ENCODE data around the gene MRPL41.

MRPL41 gene

GRCh38 chr9:137578518-137579258, 27.0 kb downstream of the MRPL41 start, which contains the start of gene DPH7:
DPH7 (minus strand) TSS chr9:137578925; CDS start chr9:137578777, 148 bp downstream.
- Mint-ChIP-seq H3K36me3 (peaks cover 10% of the 10 kb centered on the region), H3K9me3 (no peaks in the 10 kb centered on the region), H3K4me3 (peak within 1 kb of the TSS; percentile 74), H3K27ac (peak within 1 kb of the TSS; percentile 41), H3K4me1 (peaks cover 24% of the 10 kb centered on the region), H3K27me3 (no peaks in the 10 kb centered on the region)
- DNase-seq (ENCODE audit: low spot score in 2 of 2), result peak; percentile 95 to 98
- ATAC-seq (ENCODE audit: low read depth), result peak; percentile 91

GRCh38 chr9:137579259-137579604, 27.6 kb downstream of the MRPL41 start:
- H3K9me3 Mint-ChIP-seq, result no peaks in the 10 kb centered on the region
- ATAC-seq (ENCODE audit: low read depth), result no peak
- H3K4me1 Mint-ChIP-seq, result peaks cover 24% of the 10 kb centered on the region
- DNase-seq (ENCODE audit: low spot score in 2 of 2), result no peak
- peak overlapping the region; percentile 74 for H3K4me3 Mint-ChIP-seq
- H3K27me3 Mint-ChIP-seq, result no peaks in the 10 kb centered on the region
- H3K27ac Mint-ChIP-seq, result peak overlapping the region; percentile 41
- peaks cover 8% of the 10 kb centered on the region for H3K36me3 Mint-ChIP-seq

DNA sequence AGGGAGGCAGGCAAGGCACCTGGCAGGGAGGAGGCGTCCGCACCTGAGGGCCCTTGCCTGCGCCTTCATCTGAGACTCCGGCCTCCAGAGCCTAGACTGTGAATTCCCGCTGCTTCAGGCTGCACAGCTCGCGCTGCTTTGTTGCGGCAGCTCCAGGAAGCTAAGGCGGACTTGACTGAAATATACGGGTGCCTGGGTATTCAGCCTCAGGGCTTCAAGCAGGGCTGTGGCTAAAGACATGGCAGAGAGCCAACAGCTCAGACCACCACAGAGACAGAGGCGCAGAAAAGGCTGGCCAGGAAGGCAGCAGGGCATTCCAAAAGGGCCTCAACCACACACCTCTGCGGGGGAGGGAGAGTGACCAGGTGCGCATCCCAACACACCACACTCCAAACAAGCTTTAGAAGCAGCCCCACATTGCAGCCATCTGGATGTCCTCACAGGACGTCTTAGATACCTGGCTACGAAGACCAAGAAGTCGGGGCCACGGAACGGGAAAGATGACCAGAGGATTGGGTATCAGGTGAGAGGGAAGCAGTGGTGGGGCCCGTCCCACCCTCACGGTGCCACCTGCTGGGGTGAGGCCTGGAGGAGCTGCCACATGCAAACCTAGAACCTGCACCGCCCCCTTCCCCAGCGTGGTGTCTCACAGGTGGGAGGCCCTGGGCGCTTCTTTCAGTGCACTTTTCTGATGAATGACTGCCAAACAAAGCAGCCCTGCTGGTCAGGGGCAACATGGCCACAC, 28.7 kb downstream of the MRPL41 start:
- Mint-ChIP-seq H3K36me3 (peaks cover 6% of the 10 kb centered on the region), H3K27ac (no peak overlapping the region), H3K27me3 (no peaks in the 10 kb centered on the region), H3K4me1 (peaks cover 18% of the 10 kb centered on the region), H3K4me3 (no peak overlapping the region), H3K9me3 (no peaks in the 10 kb centered on the region)
- no peak for DNase-seq (ENCODE audit: low spot score in 2 of 2)
- ATAC-seq (ENCODE audit: low read depth), result no peak

DNA sequence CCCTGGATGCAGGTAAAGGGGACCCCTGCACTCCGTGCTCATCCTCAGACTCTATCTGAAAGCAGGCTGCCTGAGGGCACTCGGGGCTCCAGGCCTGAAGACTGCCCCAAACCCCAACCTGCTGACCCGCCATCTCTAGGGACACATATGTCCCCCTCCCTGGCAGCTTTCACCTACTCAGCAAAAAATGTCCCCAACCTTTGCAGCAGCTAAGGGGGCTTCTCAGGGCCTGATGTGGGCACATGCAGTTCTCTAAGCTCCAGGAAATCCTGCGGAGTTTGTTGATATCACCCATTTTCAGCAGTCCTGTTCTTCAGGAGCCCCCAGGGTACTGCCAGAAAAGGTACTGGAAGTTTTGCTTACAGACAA, 29.3 kb downstream of the MRPL41 start:
- ATAC-seq (ENCODE audit: low read depth), result no peak
- Mint-ChIP-seq H3K27ac (no peak overlapping the region), H3K4me1 (peaks cover 13% of the 10 kb centered on the region), H3K27me3 (no peaks in the 10 kb centered on the region), H3K36me3 (peaks cover 1% of the 10 kb centered on the region), H3K9me3 (no peaks in the 10 kb centered on the region), H3K4me3 (no peak overlapping the region)
- no peak for DNase-seq (ENCODE audit: low spot score in 2 of 2)

DNA sequence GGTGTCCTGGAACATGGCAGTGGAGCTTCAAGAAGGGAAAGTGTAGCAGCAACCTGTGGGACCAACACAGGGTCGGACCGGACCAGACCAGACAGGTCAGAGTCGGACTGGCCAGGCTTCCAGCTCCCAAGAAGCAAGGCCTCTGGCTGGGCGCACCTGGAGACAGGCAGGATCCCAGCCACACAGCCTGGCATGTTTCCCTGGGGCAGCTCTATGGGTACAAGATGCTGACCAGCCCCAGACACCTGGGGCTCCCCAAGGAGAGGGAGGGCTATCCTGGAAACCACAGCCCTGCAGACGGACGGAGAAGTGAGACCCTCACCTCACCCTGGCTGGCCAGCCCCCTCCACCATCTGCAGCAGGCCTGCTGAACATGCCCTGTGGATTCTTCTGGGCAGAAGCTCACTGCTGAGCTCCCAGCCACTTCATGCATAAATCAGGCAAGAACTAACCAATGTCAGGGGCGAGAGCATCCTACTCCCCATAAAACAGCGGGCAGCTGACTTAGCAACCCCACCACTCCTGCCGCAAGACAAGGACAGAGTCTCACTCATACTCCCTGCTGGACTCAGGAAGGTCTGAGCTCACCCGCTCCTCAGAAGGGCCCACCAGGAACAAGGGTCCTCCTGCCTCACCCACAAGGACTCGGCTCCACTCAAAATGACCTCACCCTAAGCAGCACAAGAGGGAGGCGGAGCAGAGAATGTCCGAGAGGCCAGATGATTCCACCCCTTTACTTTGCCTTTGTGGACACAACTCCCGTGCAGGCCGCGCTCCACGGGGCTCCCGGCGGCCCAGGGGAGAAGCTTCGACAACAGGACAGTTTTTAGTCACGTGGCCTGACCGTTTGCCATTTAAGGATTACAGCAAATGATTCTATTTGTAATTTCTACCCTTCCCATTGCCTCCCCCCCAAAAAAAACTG, 29.9 kb downstream of the MRPL41 start:
- Mint-ChIP-seq H3K27me3 (no peaks in the 10 kb centered on the region), H3K36me3 (peaks cover 5% of the 10 kb centered on the region), H3K4me3 (no peak overlapping the region), H3K27ac (no peak overlapping the region), H3K4me1 (peaks cover 8% of the 10 kb centered on the region), H3K9me3 (no peaks in the 10 kb centered on the region)
- DNase-seq (ENCODE audit: low spot score in 2 of 2), result no peak
- ATAC-seq (ENCODE audit: low read depth), result no peak

DNA sequence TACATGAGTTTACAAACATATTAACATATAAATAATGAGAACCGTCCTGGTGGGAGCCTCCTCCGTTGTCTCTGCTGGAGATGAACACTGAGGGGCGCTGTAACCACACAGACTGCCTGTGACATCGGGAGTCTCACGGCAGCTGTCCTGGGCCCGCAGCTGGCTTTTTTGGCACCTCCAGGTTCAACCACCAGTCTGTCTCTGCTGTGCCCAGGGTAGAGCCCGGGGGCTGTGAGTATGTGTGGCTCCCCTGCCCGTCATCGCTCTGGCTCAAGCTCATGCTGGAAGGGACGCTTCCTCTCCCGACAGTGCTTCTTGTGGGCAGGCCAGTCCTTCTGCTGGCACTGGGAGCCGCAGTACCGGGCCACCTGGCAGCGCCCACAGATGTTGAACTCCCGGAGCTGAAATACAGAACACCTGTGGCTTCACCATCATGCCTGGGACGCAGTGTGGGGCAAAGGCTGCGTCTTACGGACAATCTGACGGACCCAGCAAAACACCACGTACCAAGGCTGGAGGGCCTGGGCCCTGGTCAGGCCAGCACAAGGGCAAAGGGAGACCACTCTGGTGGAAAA, 30.7 kb downstream of the MRPL41 start:
- DNase-seq (ENCODE audit: low spot score in 2 of 2) (no peak), ATAC-seq (ENCODE audit: low read depth) (no peak)
- peaks cover 4% of the 10 kb centered on the region for H3K4me1 Mint-ChIP-seq
- H3K36me3 Mint-ChIP-seq, result peaks cover 5% of the 10 kb centered on the region
- no peak overlapping the region for H3K27ac Mint-ChIP-seq
- H3K4me3 Mint-ChIP-seq, result no peak overlapping the region
- no peaks in the 10 kb centered on the region for H3K27me3 Mint-ChIP-seq
- no peaks in the 10 kb centered on the region for H3K9me3 Mint-ChIP-seq

- Mint-ChIP-seq H3K36me3 (peaks cover 9% of the 10 kb centered on the region), H3K9me3 (no peaks in the 10 kb centered on the region), H3K27ac (no peak overlapping the region), H3K27me3 (no peaks in the 10 kb centered on the region), H3K4me3 (no peak overlapping the region), H3K4me1 (peaks cover 3% of the 10 kb centered on the region)
- ATAC-seq (ENCODE audit: low read depth) (no peak), DNase-seq (ENCODE audit: low spot score in 2 of 2) (no peak)
Observed at GRCh38 chr9:137583347-137583746, 31.7 kb downstream of the MRPL41 start.

GRCh38 chr9:137583957-137584356, 32.3 kb downstream of the MRPL41 start:
- ATAC-seq (ENCODE audit: low read depth), result no peak
- no peak overlapping the region for H3K27ac Mint-ChIP-seq
- H3K9me3 Mint-ChIP-seq, result no peaks in the 10 kb centered on the region
- peaks cover 3% of the 10 kb centered on the region for H3K4me1 Mint-ChIP-seq
- no peak overlapping the region for H3K4me3 Mint-ChIP-seq
- H3K27me3 Mint-ChIP-seq, result no peaks in the 10 kb centered on the region
- no peak for DNase-seq (ENCODE audit: low spot score in 2 of 2)
- peaks cover 9% of the 10 kb centered on the region for H3K36me3 Mint-ChIP-seq

DNA sequence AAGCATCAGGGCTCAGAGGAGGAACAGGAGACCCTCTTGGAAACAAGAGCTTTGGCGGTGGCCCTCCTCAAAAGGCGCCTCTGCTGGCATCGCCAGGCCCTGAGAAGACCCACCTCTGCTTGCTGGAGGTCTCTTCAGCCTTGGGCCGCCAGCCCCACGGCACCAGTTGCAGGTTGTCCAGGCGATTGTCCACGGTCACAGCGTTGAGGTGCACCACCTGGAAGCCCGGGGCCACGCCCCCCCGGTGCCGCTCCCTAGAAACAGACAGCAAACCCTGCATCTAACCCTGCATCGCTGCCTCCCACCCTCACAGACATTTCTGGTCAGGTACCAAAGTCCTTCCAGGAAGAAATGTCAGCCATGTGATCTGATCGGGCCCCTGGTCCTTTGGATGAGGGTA, 35.2 kb downstream of the MRPL41 start:
- peaks cover 9% of the 10 kb centered on the region for H3K36me3 Mint-ChIP-seq
- DNase-seq (ENCODE audit: low spot score in 2 of 2) (no peak), ATAC-seq (ENCODE audit: low read depth) (no peak)
- H3K27ac Mint-ChIP-seq, result no peak overlapping the region
- peaks cover 7% of the 10 kb centered on the region for H3K4me1 Mint-ChIP-seq
- no peak overlapping the region for H3K4me3 Mint-ChIP-seq
- no peaks in the 10 kb centered on the region for H3K27me3 Mint-ChIP-seq
- H3K9me3 Mint-ChIP-seq, result no peaks in the 10 kb centered on the region

- DNase-seq (ENCODE audit: low spot score in 2 of 2), result no peak
- Mint-ChIP-seq H3K27ac (no peak overlapping the region), H3K4me3 (peak overlapping the region; percentile 51), H3K36me3 (peaks cover 9% of the 10 kb centered on the region), H3K27me3 (no peaks in the 10 kb centered on the region), H3K9me3 (no peaks in the 10 kb centered on the region), H3K4me1 (peaks cover 7% of the 10 kb centered on the region)
- no peak for ATAC-seq (ENCODE audit: low read depth)
Observed at GRCh38 chr9:137588311-137588710, 36.6 kb downstream of the MRPL41 start.

- H3K27ac Mint-ChIP-seq, result no peak overlapping the region
- ATAC-seq (ENCODE audit: low read depth) (no peak), DNase-seq (ENCODE audit: low spot score in 2 of 2) (no peak)
- H3K9me3 Mint-ChIP-seq, result no peaks in the 10 kb centered on the region
- peak overlapping the region; percentile 44 for H3K4me3 Mint-ChIP-seq
- H3K36me3 Mint-ChIP-seq, result peaks cover 9% of the 10 kb centered on the region
- no peaks in the 10 kb centered on the region for H3K27me3 Mint-ChIP-seq
- peaks cover 7% of the 10 kb centered on the region for H3K4me1 Mint-ChIP-seq
Observed at GRCh38 chr9:137588891-137589290, 37.2 kb downstream of the MRPL41 start.

- ATAC-seq (ENCODE audit: low read depth) (no peak), DNase-seq (ENCODE audit: low spot score in 2 of 2) (peak in 1 of 2 donors; percentile 37)
- Mint-ChIP-seq H3K36me3 (peaks cover 9% of the 10 kb centered on the region), H3K9me3 (no peaks in the 10 kb centered on the region), H3K27me3 (no peaks in the 10 kb centered on the region), H3K4me3 (peak overlapping the region; percentile 88), H3K4me1 (peaks cover 7% of the 10 kb centered on the region), H3K27ac (no peak overlapping the region)
Observed at GRCh38 chr9:137589441-137590122, 37.9 kb downstream of the MRPL41 start.

DNA sequence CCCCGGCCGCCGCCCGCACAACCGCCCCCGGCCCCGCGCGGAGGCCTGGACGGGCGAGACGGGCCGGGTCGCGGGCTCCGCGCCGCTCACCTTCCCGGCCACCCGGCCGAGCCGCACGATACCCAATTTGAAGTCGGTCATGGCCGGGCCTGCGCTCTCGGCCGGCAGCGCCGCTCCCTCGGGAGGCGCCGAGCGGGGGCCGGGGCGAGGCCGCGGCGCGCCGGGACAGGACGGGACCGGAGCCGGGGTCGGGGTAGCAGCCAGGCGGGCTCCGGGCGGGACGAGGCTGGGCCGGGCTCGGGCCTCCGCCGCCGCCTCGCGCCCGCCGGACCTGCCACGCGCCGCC, 38.4 kb downstream of the MRPL41 start:
- no peak overlapping the region for H3K4me3 Mint-ChIP-seq
- H3K9me3 Mint-ChIP-seq, result no peaks in the 10 kb centered on the region
- peak overlapping the region; percentile 75 for H3K27ac Mint-ChIP-seq
- ATAC-seq (ENCODE audit: low read depth) (peak; percentile 14), DNase-seq (ENCODE audit: low spot score in 2 of 2) (no peak)
- H3K4me1 Mint-ChIP-seq, result peaks cover 7% of the 10 kb centered on the region
- peaks cover 9% of the 10 kb centered on the region for H3K36me3 Mint-ChIP-seq
- no peaks in the 10 kb centered on the region for H3K27me3 Mint-ChIP-seq
